ENCODE measurements around the gene IMPA2. TPM values are rescaled to one million over a fixed set of nuclear protein-coding genes. Genes with fewer than 3 reads are reported as not detected.

The IMPA2 gene
- total RNA-seq, 2 donors from 2014 or later: 269 to 446 TPM

DNA sequence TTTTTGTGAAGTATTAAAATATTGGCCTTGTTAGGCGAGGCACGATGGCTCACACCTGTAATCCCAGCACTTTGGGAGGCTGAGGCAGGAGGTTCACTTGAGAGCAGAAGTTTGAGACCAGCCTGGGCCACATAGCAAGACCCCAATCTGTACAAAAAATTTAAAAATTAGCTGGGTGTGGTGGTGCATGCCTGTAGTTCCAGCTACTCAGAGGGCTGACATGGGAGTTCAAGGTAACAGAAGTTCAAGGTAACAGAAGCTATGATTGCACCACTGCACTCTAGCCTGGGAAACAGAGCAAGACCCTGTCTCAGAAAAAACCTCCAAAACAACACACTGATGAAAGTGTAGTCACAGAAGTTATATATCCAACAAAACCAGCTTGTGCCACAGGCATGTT lies 39.8 kb downstream of the IMPA2 start:
- peaks cover 43% of the 10 kb centered on the region for H3K4me1 ChIP-seq
- DNase-seq (no peak), ATAC-seq (no peak)
- H3K27me3 ChIP-seq: no peaks in the 10 kb centered on the region
- H3K36me3 ChIP-seq (replicated peaks in 1 of 2; ENCODE audit: insufficient read depth in 1 of 2, low read depth in 2 of 2): peaks cover 0 to 13% of the 10 kb centered on the region in 2 donors
- no peak for TF ChIP-seq POLR2A (IDR thresholded peaks at IDR 0.05)
- TF ChIP-seq, protein P1, sequence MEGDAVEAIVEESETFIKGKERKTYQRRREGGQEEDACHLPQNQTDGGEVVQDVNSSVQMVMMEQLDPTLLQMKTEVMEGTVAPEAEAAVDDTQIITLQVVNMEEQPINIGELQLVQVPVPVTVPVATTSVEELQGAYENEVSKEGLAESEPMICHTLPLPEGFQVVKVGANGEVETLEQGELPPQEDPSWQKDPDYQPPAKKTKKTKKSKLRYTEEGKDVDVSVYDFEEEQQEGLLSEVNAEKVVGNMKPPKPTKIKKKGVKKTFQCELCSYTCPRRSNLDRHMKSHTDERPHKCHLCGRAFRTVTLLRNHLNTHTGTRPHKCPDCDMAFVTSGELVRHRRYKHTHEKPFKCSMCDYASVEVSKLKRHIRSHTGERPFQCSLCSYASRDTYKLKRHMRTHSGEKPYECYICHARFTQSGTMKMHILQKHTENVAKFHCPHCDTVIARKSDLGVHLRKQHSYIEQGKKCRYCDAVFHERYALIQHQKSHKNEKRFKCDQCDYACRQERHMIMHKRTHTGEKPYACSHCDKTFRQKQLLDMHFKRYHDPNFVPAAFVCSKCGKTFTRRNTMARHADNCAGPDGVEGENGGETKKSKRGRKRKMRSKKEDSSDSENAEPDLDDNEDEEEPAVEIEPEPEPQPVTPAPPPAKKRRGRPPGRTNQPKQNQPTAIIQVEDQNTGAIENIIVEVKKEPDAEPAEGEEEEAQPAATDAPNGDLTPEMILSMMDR (IDR thresholded peaks at IDR 0.05): no peak
- 92 to 100% methylated on average over 2 of the region's 2 CpGs for WGBS, 2 donors
- H3K4me3 ChIP-seq: no peak overlapping the region
- intact Hi-C loops (cut with DNase I): no loop called here
- H3K9me3 ChIP-seq: no peaks in the 10 kb centered on the region
- H3K27ac ChIP-seq: peak overlapping the region in 3 of 4 donors; percentile 19 to 52 (median 31)

DNA sequence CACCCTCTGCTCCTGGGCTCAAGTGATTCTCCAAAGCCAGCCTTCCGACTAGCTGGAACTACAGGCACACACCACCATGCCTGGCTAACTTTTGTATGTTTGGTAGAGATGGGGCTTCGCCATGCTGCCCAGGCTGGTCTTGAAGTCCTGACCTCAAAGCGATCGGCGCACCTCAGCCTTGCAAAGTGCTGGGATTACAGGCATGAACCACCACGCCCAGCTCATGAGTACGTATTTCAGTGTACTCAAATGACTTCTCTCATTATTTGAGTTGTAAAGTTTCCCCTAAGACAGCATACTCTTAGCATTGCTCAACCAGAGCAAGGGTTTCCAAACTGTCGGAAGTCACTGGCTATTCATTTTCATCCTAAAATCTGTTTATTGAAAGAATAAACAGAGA lies 40.3 kb downstream of the IMPA2 start:
- 94 to 100% methylated on average over 8 of the region's 8 CpGs for WGBS, 2 donors
- Histone ChIP-seq H3K27me3 (no peaks in the 10 kb centered on the region), H3K36me3 (replicated peaks in 1 of 2; ENCODE audit: insufficient read depth in 1 of 2, low read depth in 2 of 2) (peaks cover 0 to 13% of the 10 kb centered on the region in 2 donors), H3K27ac (peak overlapping the region in 2 of 4 donors; percentile 31 to 52), H3K9me3 (no peaks in the 10 kb centered on the region), H3K4me1 (peaks cover 43% of the 10 kb centered on the region), H3K4me3 (no peak overlapping the region)
- DNase-seq: no peak
- intact Hi-C loops (cut with DNase I): no loop called here
- no peak for ATAC-seq
- no peak for TF ChIP-seq POLR2A (IDR thresholded peaks at IDR 0.05)
- TF ChIP-seq, protein P1 (IDR thresholded peaks at IDR 0.05): no peak

DNA sequence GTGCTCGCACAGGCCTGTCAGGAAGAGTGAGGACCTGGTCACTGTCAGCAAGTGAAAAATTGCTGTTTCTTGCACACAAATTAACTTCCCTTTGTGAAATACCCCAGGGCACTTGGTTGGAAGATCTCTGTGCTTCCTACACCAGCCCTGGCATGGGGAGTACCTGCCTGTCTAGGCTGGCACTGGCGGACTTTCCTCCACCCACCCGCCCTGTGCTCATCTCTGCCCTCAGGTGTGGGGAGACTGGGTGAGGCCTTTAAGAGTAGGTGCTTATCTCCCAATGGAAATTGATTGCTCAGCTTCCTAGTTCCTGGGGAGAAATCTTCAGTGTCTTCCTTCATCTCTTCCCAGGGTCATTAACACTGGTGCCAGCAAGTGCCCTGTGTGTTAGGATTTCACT lies 42.1 kb downstream of the IMPA2 start:
- Histone ChIP-seq H3K36me3 (replicated peaks in 1 of 2; ENCODE audit: insufficient read depth in 1 of 2, low read depth in 2 of 2) (peaks cover 0 to 12% of the 10 kb centered on the region in 2 donors), H3K27me3 (no peaks in the 10 kb centered on the region), H3K4me3 (no peak overlapping the region), H3K27ac (peak overlapping the region in 3 of 4 donors; percentile 2 to 52 (median 44)), H3K4me1 (peaks cover 50% of the 10 kb centered on the region), H3K9me3 (no peaks in the 10 kb centered on the region)
- TF ChIP-seq, protein P1 (IDR thresholded peaks at IDR 0.05): no peak
- TF ChIP-seq POLR2A (IDR thresholded peaks at IDR 0.05): no peak
- WGBS, 2 donors: 94 to 100% methylated on average over 3 of the region's 3 CpGs
- intact Hi-C loops (cut with DNase I): no loop called here
- no peak for DNase-seq
- ATAC-seq: no peak

DNA sequence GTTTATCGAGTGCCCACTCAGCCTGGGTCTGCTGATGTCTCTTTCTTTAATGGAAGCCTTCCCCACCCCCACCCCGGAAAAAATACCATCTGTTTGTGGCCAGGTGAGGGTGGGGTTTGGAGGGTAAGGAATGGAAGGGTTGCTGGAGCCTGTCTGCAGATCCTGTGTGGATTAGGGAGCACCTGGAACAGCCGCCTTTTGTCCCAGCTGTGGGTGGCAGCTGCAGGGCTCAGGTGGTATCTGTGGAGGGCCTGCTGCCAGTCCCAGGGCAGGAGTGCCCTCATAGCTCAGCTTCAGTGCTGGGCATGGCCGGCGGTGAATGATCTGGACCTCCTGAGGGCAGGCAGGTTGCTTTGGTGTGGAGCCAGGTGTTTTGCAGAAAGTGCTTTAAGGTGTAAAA lies 45.3 kb downstream of the IMPA2 start:
- no peak for TF ChIP-seq POLR2A (IDR thresholded peaks at IDR 0.05)
- TF ChIP-seq, protein P1 (IDR thresholded peaks at IDR 0.05): peak in 1 of 7 experiments; percentile 9
- H3K27ac ChIP-seq: peak overlapping the region; percentile 85 to 95 (median 93)
- no peak overlapping the region for H3K4me3 ChIP-seq
- peak; percentile 80 to 93 (median 89) for DNase-seq
- H3K27me3 ChIP-seq: no peaks in the 10 kb centered on the region
- peak; percentile 79 for ATAC-seq
- peaks cover 0 to 17% of the 10 kb centered on the region in 2 donors for H3K36me3 ChIP-seq (replicated peaks in 1 of 2; ENCODE audit: insufficient read depth in 1 of 2, low read depth in 2 of 2)
- intact Hi-C loops (cut with DNase I): no loop called here
- WGBS, 2 donors: 19 to 27% methylated on average over 5 of the region's 5 CpGs
- H3K4me1 ChIP-seq: peaks cover 35% of the 10 kb centered on the region
- no peaks in the 10 kb centered on the region for H3K9me3 ChIP-seq

DNA sequence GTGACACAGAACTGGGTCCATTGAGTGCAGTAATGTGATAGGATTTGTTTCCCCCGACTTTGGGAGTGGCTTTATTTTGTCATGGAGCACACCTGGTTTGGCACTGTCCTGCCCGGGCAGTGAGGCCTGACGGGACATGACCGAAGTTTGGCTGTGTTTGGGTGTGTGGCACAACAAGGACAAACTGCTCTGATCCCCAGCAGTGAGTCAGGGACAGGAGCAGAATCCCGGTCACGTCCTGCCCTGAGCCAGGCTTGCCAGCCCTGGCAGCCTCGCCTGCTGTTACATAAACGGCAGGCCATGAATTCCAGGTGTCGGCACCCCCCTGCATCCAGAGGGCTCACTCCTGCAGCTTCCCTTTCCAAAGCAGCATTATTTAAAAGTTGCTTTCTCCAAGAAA lies 45.7 kb downstream of the IMPA2 start:
- Histone ChIP-seq H3K4me1 (peaks cover 40% of the 10 kb centered on the region), H3K27ac (peak overlapping the region; percentile 85 to 95 (median 93)), H3K36me3 (replicated peaks in 1 of 2; ENCODE audit: insufficient read depth in 1 of 2, low read depth in 2 of 2) (peaks cover 0 to 15% of the 10 kb centered on the region in 2 donors), H3K27me3 (no peaks in the 10 kb centered on the region), H3K4me3 (no peak overlapping the region), H3K9me3 (no peaks in the 10 kb centered on the region)
- TF ChIP-seq, protein P1 (IDR thresholded peaks at IDR 0.05): no peak
- TF ChIP-seq POLR2A (IDR thresholded peaks at IDR 0.05): peak in 1 of 3 donors; percentile 32
- ATAC-seq: peak; percentile 95
- intact Hi-C loops (cut with DNase I): no loop called here
- DNase-seq: peak; percentile 88 to 95 (median 93)
- WGBS, 2 donors: 3 to 33% methylated on average over 7 to 9 of the region's 9 CpGs

Data from body of pancreas (tissue), 4 donors.